HG02943 (cell line): ENCODE measurements around the gene PSMD4.
"Not testable (repeated sequence)": the region's sequence is repeated elsewhere in the genome, so short reads cannot be mapped to it uniquely, and the experiment has no call there.

Source experiments
- ATAC-seq: cut with Tn5 transposase; IDR thresholded peaks from one replicate; pipeline ENCODE4 v1.9.1; 2021; ENCODE audit warnings: mild to moderate bottlenecking, low read depth, moderate library complexity; ENCODE audit not compliant: unreplicated experiment

PSMD4 gene

DNA sequence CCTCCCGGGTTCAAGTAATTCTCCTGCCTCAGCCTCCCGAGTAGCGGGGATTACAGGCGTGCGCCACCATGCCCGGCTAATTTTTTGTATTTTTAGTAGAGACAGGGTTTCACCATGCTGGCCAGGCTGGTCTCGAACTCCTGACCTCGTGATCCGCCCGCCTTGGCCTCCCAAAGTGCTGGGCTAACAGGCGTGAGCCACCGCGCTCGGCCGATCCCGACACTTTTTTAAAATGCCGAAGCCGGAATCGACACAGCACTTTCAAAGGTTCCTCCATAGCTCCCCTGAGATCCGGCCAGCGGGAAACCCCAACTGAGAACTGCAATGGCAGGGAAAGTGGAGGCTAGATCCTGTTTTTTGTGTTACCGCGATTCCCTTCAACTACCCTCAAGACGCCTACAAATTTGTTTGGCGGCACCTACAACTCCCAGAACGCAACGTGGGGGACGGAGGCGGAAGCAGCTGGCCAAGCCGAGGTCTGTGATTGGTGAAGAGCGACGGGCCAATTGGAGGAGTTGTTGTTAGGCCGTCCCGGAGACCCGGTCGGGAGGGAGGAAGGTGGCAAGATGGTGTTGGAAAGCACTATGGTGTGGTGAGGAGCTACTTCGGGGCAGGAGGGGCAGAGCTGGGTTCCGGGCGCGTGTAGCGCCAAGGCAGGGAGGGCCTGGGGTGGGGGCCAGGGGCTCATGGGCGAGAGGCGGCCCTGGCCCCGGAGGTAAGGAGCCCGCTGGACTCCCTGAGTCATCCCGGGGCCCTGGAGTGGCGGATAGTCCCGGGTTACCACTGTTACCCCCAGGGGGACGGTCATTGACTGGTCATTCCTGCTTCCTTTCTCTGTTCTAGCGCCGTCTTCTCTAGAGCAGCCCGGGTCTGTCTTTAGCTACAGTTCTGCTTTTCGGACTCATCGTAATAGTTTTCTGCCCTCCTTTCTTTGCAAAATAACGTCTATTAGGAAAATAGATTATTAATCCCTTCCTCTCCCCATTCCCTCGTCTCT, at the start of gene PSMD4:
Gene PSMD4 (plus strand): TSS at position 518 of the 997 bp plus-strand sequence. CDS start 49 bp downstream, at position 567.
- peak; percentile 93 for ATAC-seq

DNA sequence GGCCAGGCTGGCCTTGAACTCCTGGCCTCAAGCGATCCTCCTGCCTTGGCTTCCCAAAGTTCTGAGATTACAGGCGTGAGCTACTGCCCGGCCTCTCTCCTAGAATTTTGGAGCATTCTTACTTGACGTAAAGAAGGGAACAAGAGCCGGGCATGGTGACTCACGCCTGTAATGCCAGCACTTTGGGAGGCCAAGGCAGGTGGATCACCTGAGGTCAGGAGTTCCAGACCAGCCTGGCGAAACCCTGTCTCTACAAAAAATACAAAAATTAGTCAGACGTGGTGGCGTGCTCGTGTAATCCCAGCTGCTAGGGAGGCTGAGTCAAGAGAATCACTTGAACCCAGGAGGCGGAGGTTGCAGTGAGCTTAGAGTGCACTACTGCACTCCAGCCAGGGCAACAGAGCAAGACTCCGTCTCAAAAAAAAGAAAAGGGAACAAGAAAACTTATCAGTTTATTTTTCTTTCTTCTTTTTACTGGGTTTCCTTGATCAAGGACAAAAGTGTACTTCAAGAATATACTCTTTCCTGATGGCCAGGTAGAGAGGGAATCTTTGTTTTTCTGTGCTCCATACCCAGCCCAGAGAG, 49.1 kb upstream of the PSMD4 start:
- not testable (repeated sequence) for ATAC-seq

DNA sequence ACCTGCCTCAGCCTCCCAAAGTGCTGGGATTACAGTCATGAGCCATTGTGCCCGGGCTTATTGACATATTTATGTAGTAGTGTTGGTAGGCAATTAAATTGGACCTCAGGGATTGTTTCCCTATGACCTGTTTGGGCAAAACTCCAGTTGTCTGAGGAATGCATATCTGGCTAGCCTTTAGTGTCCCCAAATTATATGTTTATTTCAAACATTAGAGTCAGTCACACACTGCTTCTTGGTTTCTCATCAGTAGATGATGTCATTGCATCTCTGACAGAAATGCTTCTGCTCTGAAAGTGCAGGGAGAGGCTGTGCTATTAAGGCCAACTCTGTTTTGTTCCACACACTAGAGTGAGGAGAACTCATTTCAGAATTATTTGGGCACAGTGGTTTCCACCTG, 43.7 kb upstream of the PSMD4 start:
- no peak for ATAC-seq

DNA sequence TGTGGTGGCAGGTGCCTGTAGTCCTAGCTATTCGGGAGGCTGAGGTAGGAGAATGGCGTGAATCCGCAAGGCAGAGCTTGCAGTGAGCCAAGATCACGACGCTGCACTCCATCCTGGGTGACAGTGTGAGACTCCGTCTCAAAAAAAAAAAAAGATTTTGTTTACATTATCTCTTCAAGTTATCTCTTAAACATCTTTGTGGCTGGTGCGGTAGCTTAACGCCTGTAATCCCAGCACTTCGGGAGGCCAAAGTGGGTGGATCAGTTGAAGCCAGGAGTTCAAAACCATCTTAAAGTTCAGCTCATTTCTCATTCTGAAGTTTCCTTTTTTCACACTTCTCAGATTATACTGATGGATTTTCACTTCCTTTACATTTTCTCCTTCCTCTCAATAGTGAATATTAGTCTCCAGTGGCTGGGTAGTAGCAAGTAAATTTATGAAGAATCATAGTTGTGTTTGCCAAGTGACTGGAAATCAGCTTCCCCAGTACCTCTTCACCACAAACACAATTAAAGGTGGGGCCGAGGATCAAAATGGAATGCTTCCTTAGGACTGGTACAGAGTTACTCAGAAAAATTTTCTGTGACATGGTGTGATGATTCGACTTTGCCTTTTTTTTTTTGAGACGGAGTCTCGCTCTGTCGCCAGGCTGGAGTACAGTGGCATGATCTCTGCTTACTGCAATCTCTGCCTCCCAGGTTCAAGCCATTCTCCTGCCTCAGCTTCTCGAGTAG, 42.4 kb upstream of the PSMD4 start:
- no peak for ATAC-seq

DNA sequence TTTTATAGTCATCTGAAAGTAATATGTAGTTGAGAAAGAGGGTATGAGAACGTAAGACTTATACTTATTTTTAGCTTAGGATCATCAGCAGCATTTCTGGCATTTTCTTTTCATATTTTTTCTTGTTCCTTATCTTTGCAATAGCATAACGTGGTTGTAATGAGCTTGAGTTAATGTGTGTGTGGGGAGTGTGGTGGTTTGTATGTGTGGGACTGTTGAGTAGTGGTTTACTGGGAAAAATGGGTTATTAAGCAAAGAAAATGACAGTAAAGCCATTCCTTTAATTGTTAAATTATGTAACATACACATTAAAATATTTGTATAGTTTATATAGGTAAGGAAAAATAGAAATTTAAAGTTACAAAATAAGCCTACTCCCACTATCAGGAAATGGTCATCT, 41.0 kb upstream of the PSMD4 start:
- no peak for ATAC-seq

DNA sequence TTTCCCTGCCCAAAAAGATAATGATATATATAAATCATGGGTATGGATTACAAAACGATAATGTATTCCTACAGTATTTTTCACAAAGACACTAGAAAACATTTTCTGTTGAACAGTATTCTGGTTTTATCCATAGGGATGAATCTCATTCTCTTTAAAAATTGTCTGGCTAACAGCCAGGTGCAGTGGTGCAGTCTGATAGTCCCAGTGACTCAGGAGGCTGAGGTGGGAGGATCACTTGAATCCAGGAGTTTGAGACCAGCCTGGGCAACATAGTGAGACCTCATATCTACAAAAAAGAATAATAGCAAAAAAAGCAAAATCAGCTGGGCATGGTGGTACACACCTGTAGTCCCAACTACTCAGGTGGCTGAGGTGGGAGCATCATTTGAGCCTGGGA, 32.9 kb upstream of the PSMD4 start:
- no peak for ATAC-seq

DNA sequence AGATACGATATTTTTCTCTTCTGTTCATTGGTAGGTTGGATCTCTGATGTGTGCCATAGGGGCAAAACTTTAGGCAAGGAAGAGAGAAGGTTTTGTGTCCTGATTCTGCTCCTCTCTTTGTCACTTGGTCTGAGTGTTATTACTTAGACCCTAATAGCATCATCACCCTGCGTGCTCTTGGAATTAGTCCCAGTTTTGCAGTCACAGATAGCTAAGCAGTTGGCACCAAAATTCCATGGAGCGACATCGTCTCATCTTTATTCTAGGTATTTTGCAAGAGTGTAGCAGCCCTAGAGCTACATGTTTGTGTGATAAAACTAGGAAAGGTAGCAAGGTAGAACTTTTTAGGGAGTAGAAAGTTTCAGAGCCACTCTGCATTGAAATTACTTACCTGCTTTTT, 32.4 kb upstream of the PSMD4 start:
- no peak for ATAC-seq

DNA sequence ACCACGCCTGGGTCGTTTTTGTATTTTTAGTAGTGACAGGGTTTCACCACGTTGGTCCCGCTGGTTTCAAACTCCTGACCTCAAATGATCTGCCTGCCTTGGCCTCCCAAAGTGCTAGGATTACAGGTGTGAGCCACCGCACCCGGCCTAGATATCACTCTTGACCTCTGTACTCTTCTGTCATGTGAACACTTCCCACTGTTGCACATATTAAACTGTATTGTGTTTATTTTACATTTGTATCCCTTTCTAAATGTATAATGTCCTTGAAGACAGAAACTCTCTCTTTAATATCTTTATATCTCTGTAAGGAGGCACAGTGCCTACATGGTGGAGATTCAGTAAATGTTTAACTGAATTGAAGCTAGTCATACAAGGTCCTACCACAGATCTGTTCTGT, 19.3 kb upstream of the PSMD4 start:
- ATAC-seq = no peak

DNA sequence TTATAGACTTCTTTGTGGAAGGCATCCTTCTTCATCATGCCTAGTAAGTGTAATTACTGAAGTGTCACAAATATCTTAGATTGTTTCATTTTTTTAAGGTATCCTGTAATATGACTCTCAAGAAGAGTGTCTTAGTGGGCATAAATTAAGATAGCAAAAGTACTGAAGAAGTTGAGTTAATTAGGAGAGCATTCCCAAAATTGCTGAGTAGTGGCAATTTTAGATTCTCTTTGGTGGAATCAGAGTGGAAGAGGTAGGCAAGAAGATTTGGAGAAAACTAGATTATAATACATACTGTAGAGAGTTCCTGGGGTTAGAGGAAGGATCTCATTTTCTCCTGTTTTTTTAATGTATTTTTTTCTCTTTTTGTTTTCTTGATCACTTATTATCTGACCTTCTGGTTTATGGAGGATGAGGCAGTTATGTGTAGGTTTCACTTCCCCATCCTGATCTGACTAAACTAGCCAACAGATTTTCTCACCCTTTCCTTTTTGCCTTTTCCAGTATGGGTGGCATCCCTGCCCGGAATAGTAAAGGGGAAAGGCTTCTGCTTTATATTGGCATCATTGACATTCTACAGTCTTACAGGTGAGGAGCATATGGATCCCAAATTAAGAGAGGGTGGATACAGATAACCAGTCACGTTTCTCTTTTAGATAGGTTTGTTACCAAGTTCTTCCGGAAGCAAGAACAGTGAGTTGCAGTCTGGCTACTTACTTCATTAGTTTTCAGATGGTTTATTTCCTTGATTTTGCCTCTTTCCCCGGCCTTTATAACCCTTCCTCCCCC, 16.7 kb upstream of the PSMD4 start:
- no peak for ATAC-seq

DNA sequence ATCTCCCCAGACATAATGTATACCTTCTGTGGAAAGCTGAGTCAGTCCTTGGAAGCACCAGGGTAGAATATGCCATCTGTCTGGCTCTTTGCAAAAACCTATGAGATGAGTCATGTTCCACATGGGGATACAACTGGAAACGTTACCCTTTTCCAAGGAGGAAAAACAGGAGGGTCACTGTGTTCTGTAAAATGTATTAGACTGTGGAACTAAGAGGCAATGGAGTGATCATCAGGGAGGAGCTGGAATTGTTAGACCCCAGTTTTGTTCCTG, 16.1 kb upstream of the PSMD4 start:
- no peak for ATAC-seq

DNA sequence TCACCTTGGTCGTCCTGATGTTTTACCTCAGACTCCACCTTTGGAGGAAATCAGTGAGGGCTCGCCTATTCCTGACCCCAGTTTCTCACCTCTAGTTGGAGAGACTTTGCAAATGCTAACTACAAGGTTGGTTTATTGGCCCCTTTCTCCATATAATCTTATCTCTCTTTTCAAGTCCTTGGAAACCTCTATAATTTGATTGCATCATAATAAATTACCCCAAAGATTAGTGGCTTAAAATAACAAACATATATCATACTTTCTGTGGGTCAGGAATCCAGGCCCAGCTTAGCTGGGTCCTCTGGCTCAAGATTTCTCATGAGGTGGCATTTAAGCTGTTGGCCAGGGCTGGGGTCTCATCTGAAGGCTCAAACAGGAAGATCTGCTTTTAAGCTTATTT, 12.1 kb upstream of the PSMD4 start:
- ATAC-seq = no peak

DNA sequence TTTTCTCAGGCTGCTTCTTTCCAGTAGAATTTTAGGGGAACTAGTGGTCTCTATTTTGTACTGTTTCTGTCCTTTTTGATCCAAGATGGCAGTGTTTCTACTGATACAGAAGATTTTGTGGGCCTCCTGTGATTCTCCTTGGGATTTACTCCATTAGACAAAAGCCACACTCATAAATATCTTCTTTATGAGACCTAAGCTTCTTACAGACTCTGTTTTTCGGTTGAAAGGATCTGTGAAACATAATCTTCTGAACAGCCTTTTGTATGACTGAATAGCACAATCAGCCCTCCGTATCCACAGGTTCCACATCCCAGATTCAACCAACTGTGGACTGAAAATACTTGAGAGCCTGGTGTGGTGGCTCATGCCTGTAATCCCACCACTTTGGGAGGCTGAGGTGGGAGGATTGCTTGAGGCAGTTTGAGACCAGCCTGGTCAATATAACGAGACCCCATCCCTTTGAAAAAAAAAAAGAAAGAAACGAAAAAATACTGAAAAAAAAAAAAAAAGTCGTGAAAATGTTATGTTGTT, 10.8 kb upstream of the PSMD4 start:
- no peak for ATAC-seq

DNA sequence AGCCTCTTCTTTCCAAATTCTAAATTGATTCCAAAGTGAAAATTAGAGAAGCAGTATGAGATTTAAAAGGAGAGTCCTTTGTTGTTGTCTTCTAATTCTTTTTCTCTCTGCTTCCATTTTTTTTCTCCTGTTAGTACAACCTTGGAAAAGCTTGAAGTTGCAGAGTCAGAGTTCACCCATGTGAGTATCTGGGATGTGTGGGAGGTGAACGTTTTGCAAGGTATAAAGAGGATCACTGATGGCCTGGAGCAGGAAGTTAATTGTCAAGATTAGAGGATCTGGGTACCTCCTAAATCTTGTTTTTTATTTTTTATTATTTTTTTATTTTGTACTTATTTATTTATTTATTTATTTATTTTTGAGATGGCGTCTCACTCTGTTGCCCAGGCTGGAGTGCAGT, 7.7 kb upstream of the PSMD4 start:
- ATAC-seq = no peak

DNA sequence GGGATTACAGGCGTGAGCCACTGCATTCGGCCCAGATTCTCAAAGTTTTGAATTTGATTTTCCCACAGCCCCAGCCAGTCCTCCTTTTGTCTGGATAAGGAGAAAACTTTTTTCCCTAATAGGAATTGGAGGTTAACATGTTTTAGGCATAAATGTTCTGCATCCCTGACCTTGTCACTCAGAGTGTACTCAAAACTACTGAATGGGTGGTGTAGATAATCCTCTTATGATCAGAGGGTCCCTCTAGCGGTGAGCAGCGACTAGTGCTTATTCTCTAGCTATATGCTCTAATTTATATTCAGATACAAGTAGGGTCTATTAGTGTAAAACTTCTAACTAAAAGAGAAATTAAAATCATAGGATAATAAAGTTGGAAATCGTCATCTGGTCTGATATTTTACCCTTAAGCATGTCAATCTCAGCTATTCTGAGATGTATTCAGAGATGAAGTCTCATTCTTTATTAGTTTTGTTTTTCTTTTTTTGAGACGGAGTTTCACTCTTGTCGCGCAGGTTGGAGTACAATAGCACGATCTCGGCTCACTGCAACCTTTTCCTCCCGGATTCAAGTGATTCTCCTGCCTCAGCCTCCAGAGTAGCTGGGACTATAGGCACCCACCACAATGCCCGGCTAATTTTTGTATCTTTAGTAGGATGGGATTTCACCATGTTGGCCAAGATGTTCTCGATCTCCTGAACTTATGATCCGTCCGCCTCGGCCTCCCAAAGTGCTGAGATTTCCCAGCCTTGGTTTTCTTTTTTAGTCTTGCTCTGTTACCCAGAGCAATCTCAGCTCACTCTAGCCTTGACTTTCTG, 2.7 kb upstream of the PSMD4 start:
- ATAC-seq = no peak

DNA sequence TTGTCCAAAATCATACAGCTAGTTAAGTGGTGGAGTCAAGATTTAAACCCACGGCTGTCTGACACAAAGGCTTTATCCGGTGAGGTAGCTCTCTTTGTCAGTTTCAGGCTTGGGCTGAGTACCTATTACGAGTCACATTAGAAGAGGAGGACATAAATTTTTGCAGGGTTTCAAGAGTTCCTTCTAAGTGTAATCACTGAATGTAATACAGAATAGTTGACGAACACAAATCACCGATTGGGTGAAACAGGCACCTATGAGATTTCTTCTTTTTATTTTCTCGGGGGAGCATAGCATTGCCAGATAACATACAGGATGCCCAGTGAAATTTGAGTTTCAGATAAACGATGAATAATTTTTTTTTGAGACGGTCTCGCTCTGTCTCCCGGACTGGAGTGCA, 847 bp downstream of the PSMD4 start:
- ATAC-seq = no peak

DNA sequence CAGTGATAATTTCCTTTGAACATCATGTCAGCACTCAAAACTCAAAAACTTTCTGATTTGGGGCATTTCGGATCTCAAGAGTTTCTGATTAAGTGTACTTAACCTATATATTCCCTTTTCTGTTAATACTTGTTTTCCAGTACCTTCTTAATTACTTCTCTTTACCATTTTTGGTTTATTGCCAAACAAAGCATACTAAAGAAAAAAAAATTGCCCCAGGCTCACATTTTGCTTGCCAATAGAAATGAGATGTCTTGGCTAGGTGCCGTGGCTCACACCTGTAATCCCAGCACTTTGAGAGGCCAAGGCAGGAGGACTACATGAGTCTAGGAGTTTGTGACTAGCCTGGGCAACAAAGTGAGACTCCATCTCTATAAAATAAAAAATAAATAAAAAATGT, 4.8 kb downstream of the PSMD4 start:
- ATAC-seq = no peak

DNA sequence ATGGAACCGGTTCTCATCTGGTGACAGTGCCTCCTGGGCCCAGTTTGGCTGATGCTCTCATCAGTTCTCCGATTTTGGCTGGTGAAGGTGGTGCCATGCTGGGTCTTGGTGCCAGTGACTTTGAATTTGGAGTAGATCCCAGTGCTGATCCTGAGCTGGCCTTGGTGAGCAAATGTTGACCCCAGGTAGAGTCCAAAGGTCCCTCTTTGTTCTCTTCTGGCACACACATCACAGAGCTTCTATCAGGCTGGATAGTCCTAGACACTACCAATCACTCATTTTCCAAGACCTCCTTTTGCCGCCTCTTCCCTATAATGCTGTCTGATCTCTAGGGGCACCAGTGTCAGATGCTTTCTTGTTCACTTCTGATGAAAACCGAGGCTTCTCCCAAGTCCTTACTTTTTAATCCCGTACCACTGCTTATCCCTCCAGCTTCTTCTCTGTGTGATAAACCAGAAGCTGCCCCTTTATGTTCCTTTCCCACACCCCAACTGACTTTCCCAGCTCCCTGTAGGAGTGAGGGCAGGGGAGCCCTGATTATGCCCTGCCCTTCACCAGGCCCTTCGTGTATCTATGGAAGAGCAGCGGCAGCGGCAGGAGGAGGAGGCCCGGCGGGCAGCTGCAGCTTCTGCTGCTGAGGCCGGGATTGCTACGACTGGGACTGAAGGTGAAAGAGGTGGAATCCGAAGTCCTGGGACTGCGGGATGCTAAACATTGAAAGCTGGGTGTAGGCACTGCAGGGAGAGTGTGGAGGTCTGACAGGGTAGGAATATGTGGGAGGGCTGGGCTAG, 11.1 kb downstream of the PSMD4 start:
- no peak for ATAC-seq

DNA sequence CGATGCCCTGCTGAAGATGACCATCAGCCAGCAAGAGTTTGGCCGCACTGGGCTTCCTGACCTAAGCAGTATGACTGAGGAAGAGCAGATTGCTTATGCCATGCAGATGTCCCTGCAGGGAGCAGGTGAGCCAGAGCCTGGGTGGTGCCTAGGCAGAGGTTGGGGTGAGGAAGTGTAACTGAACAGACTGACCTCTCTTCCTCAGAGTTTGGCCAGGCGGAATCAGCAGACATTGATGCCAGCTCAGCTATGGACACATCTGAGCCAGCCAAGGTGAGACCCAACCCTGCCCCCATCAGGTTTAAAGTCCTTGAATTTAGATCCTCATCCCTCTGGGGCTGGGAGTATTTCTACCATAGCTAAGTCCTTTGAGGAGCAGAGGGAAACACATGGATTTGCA, 11.8 kb downstream of the PSMD4 start:
- no peak for ATAC-seq

DNA sequence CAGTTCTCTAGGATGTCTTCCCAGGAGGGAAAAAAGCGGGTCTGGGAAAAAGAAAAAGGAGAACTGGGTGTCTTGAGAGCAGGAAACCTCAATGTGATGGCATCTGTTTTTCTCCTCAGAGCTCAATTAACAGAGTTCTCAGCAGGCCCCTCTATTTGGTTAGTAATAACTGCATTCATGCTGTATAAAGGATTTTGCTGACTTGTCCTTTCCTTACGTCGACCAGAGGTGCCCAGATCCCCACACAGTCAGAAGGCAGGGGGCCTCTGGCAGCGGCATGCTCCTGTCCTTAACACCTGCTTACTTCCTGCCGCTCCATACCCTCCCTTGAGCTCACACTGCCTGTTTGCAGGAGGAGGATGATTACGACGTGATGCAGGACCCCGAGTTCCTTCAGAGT, 12.3 kb downstream of the PSMD4 start:
- no peak for ATAC-seq
